Measurements from ENCODE around the gene DHRS1.

Gene DHRS1

DNA sequence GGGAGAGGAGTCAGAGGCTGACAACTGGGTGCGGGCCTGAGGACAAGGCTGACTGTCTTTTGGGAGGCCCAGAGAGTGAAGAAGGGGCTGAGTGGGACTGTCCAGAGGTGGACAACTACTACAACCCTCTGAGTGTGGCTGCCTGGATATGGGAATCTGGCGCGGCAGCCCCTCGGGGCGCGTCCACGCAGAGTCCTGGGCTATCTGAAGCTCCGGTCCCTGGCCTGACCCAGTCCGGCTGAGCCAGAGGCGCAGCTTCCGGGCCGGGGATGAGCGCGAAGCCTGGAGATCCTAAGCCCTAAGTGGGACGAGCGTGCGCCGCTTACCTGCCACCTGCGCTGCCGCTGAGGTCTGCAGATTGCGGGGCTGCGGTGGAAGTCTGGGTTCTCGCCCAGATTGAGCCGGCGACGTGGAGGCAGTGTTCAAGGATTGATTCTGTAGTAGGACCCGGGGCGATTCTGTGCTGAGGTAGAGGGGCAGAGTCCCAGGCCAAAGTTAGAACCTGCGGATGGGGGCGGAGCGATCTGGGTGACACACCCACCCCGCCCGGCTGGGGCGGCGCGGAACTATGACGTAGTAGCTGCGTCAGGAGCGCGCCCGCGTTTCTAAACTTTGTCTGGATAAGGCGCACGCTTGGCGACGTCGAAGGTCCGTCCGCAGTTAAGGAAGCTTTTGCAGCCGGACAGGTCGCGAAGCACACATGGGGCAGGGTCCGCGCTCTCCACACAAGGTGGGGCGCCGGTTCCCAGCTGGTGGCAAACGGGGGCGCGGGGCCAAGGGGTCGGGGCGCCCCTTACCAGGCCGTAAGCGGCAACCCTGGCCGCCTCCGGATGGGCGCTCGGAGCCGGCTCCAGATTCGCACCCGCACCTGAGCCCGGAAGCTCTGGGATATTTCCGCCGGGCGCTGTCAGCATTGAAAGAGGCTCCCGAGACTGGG lies at the start of gene DHRS1, which contains the start of gene NOP9:
Gene DHRS1 (minus strand): TSS at position 526 of the 937 bp plus-strand sequence. CDS start 674 bp downstream, outside the sequence.
Gene NOP9 (plus strand): TSS at position 596 of the 937 bp plus-strand sequence. CDS start 105 bp downstream, at position 701.
- DNase-seq = peak; percentile 92

DNA sequence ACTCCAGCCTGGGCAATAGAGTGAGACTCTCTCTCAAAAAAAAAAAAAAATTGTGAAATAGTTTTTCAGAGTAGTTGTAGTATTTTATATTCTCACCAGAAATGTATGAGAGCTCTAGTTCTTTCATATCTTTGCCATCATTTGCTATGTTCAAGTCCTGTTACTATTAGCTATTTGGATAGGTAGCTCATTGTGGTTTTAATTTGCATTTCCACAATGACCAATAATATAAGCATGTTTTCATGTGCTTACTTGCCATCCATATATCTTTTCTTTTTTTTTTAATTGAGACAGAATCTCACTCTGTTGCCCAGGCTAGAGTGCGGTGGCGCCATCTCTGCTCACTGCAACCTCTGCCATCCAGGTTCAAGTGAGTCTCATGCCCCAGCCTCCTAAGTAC lies 48.6 kb upstream of the DHRS1 start:
- DNase-seq = no peak

DNA sequence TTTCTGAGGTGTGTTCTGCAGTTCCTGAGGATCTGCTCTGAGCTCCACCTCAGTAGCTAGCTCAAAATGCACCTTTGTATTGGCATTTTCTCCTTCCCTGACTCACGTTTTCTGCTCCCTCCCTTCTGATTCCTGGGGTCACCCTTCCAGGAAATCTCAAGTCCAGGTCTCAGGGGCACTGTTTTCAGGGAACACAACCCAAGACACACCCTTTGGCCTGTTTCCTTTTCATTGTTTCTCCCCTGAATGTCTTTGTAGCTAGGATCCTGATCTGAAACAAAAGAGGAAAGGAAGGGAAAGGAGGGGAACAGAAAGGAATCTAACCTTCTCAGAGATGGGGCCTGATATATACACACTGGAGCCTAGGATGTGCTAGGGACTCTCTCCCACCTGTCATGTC lies 47.6 kb upstream of the DHRS1 start:
- no peak for DNase-seq

DNA sequence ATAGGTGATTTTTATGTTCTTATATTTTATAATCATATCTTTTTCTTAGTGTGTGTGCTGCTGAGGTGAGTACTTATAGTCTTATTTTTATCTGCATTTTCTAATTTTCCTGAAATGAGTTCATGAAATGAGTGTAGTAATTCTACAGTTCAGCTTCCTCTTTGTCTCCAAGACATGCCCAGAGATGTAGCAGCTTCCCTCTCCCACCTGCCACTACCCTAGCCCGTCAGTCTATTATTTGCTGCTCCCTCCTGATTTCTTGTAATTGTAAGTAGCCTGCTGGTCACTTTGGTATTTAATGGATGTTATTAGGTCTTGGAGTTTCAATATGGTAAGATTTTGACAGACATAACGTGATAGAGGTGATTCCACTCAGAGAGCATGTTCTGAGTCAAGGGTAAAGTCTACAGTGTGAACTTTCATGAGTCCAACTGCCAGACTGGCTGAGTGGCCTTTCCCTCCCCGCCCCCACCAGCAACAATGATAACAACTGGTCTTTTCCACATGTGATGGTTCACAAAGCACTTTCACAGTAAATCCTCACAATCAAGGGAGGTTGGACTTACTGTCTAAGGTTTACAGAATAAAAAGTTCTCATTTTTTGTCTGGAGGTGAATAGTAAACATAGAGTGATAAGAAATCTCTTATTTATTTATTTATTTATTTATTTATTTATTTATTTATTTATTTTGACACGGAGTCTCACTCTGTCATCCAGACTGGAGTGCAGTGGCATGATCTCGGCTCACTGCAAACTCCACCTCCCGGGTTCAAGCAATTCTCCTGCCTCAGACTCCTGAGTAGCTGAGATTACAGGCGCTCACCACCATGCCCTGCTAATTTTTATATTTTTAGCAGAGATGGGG lies 44.4 kb upstream of the DHRS1 start:
- DNase-seq = no peak

DNA sequence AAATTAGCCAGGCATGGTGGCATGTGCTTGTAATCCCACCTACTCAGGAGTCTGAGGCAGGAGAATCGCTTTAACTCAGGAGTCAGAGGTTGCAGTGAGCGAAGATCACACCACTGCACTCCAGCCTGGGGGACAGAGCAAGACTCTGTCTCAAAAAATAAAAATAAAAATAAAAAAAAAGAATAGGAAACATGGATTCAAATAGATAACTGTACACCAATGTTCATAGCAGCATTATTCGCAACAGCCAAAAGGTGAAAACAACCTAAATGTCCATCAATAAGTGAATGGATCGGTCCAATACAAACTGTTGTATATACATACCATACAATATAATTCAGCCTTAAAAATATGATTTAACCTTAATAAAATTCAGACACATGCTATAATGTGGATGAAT lies 43.3 kb upstream of the DHRS1 start:
- no peak for DNase-seq

DNA sequence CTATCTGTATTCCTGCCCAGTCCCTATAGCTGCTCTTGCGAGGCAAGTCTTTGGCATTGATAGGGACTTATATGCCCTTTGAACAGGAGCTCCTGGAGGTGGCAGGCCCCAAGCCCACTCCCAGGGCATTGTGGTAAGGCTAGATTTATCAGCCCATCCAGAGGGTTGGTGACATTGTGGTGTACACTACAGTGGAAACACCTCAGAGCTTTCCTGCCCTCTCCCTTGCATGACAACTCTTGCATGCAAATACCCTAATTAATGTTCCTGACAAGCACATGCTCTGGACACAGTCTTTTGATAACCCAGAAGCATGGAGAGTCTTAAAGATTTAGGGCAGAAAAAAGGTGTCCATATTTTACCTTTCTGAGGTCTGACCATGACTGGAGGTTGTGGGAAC lies 41.0 kb upstream of the DHRS1 start:
- DNase-seq = no peak

DNA sequence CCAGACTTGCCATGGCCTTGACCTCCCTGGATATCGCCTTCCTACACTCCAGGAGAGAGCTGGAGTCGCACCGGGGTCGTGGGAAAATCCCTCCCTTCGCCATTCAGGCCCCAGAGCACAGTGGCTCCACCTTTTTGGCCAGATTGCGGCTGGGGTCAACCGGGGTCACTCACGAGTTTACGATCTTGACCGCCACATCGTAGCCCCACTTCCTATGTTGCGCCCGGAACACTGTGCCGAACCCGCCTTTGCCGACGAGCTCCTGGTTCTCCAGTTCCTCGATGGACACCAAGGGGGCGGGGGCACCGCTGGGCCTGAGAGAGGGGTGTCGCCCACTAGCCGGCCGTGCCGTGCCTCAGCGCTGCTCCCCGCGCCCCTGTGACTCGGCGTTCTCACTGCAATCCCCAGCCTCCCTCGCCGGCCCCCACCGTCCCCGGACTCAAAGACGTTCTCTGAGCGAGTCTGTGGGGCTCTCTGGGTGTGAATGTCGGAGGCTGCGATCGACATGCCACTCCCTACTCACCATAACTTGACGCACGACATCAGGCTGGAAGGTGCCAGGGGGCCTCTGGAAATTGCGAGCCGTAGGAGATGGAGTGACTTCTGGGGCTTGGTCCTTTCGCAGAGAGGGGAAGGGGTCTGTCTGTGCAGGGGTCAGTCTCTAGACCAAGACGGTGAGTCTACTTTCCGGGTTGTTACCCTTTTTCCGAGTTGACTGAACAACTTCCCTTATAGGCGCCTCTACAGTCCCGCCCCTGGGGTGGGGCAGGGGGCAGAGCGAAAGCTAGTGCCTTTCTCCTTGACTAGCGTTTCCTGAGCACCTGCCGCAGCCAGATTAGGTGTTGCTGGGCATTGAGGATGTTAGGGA lies 39.9 kb upstream of the DHRS1 start, which contains the start of gene RIPK3:
Gene RIPK3 (minus strand): TSS at position 708 of the 868 bp plus-strand sequence. CDS start 165 bp downstream, at position 543.
- peak; percentile 75 for DNase-seq

DNA sequence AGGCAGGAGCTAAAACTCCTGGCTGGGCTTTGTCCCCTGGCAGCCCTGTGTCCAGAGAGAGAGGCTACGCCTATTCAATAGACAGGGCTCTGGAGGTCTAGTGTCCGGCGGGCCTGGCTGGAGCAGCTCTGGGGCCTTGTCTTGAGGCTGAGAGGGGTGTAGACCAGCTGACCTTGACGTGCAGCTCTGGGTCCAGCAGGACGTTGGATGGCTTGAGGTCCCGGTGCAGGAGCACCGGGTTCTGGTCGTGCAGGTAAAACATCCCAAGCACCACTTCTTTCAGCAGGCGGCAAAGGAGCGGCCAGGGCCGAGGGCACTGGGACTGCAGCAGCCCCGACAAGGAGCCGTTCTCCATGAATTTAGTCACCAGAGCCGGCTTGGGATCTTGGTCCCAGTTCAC lies 39.3 kb upstream of the DHRS1 start:
- no peak for DNase-seq

DNA sequence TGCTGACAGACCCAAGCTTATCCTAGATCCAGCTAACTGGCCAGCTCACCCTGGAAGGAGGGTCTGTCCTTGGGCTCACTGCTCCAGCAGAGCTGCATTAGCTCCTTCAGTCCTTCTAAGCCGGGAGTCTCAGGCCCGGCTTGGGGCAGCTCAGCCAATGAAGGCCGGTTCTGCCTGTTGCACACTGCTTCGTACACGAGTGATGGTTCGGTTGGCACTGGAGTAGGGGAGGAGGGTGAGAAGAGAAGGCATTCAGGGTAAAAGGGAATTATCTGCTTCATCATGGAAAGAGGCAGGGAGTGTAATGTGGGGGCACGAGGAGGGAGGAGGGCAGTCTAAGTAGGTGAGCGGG lies 38.2 kb upstream of the DHRS1 start:
- DNase-seq = no peak

DNA sequence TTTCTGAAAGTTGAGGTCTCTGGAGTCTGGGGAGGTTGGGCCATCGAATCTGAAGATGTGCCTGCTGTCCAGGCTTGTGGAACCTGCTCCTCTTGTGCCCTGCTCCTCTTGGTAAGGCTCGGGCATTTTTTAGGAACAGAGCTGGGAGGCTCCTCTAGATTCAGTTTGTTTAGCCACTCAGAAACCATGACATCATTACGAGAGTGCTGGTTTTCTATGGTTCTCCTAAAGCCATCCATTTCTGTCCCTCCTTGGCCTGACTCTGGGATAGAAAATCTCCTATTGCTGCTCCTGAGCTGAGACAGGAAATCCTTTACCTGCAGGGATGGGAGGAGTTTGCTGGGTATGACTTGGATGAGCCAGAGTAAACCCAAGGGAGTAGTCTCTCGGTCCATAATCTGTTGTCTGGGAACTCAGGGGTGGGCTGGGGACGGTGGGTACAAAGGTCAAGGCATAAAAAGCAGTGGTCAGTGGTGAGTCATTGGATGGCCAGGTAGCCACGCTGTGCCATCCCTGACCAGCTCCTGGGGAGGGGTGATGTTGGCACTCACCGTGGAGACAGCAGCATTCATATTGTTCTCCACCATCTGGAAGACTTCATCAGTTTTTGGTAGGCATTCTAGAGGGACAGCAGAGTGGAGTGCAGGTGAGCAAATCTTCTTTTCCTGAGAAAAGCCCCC lies 37.7 kb upstream of the DHRS1 start:
- no peak for DNase-seq

DNA sequence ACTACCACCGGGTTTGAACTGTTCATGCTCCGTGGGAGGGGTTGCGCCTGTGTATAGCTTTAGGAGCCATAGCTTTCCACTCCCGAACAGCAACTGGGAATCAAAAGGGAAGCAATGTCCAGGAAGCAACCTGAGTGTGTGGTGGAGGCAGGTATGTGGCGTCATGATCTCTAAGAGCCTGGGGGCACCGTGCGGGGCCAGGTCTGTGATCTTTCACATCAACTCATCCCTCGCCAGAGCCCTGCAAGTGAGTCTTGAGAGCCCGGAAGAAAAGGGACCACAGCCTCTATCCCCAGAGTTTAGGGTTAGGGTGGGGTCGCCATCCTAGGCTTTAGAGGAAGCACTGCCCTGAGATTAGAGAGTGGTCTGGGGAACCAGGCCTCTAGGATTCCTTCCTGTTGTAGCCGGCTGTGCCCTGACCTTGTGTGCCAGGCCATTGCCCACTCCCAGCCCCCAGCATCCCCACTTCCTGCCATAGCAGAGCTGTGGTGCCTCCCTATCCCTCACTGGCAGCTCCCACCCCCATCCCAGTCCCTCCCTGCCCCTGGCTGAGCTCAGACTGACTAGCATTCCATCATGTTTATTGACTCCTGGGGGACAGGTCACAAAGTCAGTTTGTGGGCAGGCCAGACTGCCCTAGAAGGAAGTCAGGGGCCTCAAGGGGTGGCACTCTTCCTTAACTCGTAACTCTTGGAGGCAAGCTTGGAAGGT lies 36.0 kb upstream of the DHRS1 start:
- DNase-seq = no peak

DNA sequence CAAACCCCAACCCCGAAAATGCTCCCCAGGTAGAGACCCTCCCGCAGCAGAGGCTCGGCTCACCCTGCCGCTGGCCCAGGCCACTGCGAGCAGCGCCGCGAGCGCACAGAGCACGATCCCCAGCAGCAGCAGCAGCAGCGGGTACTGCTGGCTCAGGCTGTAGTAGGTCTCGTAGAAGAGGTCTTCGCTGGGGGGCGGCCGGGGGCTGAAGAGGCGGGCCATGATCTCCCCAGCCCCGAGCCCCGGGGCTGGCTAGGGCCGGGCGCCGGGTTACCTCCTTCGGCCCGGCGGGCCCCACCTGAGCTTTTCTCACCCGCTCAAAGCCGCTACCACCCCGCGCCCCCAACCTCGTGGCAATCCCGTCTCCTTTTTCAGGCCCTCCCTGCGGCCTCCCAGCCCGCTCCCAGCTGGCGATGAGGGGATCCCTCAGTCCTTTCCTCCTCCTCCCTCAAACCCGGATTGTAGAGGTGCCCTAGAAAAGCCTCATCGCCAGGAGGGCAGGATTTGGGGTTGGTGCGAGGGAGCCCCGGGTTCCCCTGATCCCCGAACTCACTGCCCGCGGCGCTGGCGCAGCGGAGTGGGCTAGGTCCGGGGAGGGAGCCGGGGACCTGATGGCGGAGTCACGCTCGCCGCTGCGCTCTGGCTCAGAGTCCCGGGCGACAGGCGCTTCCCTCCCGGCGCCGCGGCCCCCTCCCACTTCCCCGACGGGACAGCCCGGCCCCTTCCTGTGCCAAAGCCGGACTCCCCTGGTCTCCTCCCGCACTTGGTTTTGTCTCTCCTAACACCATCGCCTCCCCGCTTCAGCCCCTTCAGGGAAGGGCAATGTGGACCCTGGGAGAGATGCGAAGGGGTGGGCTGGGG lies 35.1 kb upstream of the DHRS1 start, which contains the start of gene ADCY4:
Gene ADCY4 (minus strand): TSS at position 641 of the 861 bp plus-strand sequence. CDS start 419 bp downstream, at position 222.
- peak; percentile 21 for DNase-seq

DNA sequence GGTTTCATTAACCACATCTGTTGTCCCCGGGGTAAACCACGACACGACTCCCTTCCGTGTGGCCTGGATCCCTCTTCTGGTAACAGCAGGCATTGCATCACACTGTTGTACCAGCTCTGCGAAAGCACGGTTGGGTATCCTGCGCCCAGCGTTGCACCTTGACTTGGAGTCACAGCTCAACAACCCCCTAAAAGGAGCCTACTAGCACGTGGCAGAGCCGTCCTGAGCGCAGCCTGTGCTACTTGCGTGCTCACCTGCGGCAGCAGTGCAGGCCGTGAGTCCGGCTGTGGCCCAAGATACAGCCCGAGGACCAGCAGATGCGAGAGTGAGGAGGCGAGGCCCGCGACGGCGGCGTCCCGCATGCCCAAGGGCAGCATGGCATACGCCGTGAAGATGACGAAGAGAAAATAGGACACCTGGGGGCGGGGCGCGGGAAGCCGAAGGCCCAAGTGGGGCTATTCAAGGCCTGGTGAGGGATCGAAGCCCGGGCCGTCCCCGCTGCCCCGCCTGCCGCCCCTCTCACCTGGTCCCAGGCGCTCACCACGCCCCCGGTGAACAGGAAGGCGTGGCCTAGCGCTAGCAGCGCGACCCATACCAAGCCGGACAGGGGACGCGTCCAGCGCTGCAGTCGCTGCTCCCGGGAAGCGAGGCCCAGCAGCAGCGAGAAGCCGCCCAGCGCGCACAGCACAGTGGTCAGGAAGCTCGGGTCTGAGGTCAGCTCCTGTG lies 32.9 kb upstream of the DHRS1 start:
- peak; percentile 86 for DNase-seq

DNA sequence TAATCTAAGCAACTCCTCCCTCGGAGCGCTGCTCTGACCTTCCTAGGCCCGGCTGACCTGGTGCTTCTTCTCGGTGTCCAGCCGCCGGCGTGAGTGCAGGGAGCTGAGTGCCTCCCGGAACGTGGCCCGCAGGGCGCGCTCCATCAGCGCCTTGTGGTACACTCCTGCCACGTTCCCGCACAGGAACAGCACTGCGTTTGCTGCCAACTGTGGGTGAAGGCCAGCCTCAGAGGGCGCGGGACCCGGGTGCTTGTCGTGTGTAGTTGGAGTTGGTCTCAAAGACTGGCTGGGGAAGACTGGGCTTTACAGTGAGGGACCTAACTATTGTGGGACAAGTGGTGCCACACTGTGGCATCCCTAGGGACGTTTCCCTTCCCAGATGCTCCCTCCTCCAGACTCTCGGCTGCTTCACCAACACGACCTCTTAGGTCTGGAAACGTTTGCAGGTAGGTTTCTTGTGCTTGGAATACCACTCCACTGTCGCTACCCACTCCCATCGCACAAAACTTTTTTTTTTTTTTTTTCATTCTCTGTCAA lies 32.2 kb upstream of the DHRS1 start:
- no peak for DNase-seq

DNA sequence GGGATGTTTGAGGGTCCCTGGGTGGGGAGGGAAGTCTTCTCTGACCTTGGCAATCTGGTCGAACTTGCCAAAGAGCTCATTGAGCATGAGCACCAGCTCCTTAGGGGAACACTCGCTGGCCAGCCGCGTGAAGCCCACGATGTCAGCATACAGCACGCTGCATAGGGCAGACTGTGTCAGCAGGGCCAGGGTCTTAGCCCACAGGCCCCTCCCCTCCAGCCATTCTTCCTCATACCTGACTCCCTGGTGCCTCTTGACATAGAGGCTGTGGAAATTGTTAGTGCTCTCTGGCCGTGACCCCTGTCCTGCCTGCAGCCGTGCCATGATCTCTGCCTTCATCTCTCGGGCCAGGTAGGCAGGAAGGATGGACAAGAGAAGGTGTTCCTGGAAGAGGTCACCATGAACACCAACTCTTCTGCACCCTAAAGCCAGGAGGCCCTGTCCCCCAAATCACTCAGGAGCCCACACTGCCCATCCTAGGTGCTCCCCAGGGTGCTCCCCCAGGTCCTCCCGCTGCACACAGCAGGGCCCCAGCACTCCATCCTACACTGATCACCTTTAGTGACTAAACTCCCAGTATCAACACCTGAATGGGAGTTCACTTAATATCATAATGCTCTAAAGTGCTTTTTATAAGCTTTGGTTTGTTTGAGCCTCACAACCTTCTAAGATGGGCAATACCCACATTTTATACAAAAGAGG lies 31.5 kb upstream of the DHRS1 start:
- no peak for DNase-seq

DNA sequence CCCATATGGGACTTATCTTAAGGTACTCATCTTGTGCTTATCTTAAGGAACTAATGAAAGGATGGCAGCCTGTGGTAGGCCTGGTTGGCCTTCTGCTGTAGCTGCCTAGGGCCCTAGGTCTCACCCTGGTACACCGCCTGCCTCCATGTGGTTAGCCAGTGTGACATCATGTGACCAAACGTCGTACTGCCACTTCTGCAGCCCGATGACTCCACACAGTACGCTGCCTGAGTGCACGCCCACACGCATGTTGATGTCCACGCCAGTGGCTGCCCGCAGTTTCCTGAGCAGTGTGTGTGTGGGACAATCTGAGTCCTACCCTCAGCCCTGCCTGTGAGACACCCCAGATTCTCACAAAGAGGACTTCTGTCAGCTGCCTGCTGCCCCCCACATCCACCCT lies 30.2 kb upstream of the DHRS1 start:
- DNase-seq = peak; percentile 69

DNA sequence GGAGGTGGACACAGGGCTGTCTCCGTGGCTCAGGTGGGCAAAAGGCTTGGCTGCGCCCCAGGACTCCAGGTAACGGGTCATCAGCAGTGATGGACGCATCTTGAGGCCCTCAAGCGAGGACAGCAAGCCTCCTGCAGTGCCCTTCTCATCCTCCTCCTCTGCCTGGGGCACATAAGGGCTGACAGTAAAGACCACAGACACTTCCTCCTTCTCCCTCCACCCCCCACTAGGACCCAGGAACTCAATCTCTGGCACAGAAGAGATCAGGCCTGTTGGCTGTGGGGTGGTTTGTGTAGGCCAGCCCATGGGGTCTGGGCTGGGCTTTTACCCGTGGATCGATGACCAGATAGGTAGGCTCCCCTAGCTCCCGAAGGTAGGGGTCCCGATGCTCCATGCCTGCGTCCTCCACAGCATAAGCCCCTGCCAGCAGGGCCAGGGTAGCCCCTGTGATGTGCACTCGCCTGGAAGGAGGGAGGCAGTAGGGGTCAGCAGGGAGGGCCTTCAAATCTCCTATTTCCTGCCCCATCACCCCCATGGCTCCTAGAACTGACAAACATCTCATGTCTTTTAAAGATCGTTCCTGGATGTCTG lies 29.6 kb upstream of the DHRS1 start:
- DNase-seq = no peak

DNA sequence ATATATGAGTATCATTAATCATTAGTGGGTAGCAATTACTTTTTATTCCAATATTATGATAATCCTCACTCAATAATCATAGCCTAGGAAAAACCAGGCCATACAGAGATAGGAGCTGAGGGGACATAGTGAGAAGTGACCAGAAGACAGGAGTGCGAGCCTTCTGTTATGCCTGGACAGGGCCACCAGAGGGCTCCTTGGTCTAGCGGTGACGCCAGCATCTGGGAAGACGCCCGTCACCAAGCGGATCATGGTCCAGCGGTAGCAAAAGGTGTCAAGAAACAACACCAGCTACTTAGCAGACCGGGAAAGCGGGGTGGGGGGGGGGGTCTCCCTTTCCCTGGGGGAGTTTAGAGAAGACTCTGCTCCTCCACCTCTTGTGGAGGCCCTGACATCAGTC lies 28.3 kb upstream of the DHRS1 start:
- peak; percentile 36 for DNase-seq
